Dermis microvascular lymphatic vessel endothelial cell (primary cell): ENCODE data around the gene GPR17. TPM values are rescaled to one million over a fixed set of nuclear protein-coding genes. Genes with fewer than 3 reads are reported as not detected.

Experiments used
- DNase-seq, 2 donors: peaks; one replicate each; pipeline versions ENCODE4 v3.0.0 to v3.0.0-alpha.2; 2010; ENCODE audit warnings: low read depth in 2 of 2
- total RNA-seq: library from RNA; depleted of rRNA; stranded (reverse); fragments of >200 nt; gene quantifications from 2 replicates; pipeline ENCODE4 v1.2.1, GENCODE V29; 2014

The GPR17 gene
- total RNA-seq, 1 donor from 2014 or later: not detected

DNA sequence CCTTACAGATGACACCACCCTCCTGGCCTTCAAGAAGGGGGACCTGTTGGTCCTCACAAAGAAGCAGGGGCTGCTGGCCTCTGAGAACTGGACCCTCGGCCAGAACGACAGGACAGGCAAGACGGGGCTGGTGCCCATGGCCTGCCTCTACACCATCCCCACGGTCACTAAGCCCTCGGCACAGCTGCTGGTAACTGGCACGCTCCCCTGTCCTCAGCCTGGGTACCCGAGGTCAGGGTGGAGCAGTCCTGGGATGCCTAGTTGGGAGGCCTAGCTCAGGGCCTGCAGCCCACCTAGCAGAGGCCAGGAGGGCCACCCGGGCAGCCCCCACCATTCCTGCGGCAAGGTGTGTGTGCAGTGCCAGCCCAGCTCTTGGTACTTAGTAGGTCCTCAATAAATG is 16.3 kb upstream of the GPR17 start:
- DNase-seq: no peak

DNA sequence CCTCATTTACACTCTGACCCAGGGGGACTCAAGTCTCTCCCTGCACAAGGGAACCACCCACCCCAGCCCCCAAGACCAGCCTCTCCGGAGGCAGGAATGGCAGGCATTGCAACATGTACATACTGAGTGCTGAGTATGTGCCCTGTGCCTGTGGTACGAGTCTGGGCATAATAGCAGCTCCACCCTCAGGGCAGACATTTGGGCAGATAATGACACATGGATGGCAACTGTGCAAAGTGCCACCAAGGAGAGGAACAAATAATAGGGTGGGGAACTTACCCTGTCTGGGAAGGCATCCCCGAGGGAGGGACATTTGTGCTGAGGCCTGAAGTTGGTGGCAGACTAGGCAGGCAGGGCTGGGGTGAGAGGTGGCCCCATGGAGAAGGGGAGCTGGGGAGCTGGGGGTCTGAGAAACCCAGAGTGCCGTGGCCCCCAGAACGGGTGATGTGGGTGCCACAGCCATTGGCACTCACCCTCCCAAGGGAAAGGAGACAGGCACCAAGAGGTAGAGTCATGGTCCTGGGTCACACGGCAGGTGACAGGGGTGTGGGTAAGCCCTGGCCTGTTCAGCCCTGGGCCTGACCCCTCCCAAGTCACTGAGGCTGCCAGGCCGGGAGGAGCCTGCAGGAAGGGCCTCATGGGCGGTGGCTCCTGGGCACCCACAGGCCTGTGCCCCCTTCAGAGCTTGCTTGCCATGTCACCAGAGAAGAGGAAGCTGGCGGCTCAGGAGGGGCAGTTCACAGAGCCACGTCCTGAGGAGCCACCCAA is 15.7 kb upstream of the GPR17 start:
- no peak for DNase-seq

DNA sequence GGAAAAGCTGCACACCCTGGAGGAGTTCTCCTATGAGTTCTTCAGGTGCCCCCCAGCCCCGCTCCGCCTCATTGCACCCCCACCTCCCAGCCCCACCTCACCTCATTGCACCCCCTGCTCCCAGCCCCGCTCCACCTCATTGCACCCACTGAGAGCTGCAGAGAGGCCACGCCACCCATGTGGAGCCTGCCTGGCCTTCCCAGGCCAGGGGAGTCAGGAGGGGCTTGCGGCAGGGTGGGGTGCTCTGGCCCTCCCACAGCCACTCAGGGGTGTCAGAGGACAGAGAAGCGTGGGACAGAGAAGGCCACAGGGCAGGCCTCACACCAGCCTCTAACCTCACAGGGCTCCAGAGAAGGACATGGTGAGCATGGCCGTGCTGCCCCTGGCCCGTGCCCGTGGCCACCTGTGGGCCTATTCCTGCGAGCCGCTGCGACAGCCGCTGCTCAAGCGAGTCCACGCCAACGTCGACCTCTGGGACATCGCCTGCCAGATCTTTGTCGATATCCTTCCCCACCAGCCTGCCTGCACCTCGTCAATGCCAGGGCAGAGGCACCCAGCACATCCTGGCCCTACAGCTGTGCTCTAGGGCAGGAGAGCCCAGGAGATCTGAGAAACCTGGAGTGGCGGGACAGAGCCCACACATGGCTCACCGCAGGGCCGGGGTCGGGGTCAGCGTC is 15.0 kb upstream of the GPR17 start:
- DNase-seq: no peak

DNA sequence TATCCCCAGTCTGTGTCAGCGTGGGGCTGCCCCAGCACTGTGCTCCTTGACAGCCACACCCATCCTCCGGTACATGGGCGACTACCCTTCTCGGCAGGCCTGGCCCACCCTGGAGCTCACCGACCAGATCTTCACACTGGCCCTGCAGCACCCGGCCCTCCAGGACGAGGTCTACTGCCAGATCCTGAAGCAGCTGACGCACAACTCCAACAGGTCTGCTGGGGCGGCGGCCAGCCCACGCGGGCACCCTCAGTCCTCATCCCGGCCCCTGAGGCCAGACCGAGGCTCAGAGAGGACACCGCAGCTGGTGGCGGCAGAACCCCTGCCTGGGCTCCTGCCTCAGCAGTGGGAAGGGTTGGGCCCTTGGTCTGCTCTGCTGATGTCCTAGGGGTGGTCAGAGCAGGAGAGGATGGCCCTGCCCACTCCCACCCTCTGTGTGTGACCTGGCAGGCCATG is 14.4 kb upstream of the GPR17 start:
- no peak for DNase-seq

DNA sequence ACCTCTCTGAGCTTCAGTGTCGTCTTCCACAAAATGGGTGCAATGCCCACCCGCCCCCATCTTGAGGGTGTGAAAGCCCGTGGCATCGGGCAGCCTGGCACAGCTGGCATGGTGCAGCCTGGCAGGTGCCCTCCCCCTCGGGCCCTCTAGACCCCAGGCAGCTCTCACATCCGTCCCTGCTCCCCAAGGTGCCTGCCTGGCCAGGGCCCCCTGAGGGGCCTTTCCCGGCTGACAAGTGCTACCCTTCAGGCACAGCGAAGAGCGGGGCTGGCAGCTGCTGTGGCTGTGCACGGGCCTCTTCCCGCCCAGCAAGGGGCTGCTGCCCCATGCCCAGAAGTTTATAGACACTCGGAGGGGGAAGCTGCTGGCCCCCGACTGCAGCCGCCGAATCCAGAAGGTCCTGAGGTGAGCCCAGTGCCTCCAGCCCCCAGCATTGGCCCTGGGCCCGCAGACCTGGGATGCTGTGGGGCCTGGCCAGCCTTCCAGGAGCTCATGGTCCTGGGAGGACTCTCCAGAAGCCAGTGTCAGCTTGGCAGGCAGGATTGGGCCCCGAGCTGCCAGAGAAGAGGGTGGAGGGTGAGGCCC is 13.9 kb upstream of the GPR17 start:
- no peak for DNase-seq

DNA sequence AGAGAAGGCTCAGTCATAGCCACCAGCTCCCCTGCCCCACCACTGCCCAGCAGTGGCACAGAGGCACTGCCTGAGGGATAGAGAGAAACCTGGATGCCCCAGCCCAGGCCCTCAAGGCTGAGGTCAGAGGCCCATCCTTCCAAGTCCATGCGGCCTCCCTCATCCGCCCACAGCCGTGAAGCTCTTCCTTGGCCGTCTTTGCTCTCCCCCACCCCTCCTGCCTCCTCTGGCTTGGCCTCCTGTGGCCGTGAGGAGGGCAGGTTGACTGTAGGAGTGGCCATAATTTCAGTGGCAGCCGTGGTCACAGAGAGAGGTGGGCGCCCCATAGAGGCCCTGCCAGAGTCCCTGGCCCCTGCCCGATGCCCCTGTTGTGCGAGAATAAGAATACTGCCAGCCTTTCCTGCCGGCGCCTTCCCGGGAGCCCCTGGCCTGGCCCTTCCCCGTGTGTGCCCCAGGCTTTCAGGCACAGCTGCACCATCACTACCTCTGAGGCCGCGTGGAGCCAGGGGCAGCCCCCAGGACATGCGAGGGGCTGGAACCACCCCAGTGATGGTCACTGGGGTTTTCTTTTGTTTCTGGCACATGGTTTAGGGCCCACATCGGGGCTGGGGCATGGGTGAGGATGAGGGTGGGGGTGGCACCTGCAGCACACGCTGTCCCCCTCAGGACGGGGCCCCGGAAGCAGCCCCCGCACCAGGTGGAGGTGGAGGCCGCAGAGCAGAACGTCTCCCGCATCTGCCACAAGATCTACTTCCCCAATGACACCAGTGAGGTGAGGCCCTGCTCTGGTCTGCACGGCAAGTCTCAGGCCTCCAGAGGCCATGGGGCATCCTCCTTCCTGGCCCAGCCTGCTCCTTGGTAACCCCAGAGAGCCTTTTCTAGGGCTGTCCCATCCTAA is 13.1 kb upstream of the GPR17 start:
- DNase-seq: no peak

DNA sequence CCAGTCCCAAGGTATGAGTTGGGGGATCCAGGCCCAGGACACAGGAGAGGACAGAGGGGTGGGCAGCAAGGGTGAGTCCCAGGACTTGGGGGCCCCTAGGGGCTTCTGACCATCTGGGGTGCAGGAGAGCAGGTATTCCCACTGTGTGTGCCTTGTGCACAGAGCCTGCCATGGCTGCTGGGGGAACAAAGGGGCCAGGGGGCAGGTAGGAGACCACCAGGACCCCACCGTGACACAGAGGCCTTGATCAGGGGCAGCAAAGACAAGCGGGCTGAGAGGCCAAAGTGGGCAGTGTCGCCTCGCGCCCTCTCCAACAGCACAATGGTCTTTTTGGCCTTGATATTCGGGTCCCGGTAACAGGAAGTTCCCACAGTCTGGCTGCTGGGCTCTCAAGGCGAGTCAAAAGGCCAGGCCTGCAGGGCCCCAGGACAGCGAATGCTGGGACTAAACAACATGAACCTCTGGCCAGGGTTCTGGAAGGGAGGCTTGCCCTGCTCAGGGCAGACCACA is 12.3 kb upstream of the GPR17 start:
- peak in 1 of 2 donors; percentile 25 for DNase-seq

DNA sequence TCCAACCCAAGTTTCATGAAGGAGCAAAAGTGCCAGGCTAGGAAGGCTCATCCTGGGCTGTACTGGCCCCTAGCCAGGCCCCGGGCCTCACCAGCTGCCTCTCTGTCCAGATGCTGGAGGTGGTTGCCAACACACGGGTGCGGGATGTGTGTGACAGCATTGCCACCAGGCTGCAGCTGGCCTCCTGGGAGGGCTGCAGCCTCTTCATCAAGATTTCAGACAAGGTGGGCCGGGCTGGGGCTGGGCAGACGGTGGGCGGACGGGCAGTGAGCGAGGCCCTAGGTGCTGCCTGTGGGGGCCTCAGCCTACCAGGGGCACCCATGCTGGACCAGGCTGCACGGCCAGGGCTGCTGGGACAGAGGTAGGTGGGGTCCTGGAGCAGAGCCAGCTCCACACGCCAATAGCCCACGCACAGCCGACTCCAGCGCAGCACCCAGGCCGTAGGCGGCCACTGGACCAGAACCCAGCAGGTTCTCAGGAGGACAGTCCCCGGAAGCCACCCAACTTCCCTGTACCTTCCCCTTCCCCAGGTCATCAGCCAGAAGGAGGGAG is 11.8 kb upstream of the GPR17 start:
- no peak for DNase-seq

DNA sequence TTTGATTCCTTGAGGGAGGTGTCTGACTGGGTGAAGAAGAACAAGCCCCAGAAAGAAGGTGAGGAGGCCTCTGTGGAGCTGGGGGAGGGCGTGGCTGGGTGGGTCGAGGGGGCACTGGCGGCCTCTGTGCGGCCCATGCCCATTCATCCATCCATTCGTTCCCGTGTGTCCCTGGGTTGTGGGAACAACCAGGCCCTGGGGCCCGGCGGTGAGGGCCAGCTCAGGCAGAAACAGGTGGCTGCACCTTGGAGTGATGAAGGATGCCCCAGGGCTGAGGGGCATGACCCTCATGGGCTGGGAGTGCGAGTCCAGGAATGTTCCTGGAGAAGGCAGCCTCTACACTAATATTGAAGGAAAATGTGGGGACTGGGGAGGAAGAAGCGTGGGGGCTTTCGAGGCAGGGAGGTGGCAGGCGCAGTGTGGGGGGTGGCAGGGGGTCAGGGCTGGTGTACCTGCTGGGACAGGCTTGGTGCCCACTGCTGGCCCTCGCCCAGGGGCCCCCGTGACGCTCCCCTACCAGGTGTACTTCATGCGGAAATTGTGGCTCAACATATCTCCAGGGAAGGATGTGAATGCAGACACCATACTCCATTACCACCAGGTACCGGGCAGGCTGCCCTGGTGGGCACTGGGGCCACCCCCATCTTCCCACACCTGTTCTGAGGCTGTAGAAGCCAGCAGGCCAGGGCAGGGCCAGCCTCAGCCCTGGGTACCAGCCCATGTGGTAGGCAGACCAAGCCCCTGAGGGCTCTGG is 11.2 kb upstream of the GPR17 start:
- no peak for DNase-seq

DNA sequence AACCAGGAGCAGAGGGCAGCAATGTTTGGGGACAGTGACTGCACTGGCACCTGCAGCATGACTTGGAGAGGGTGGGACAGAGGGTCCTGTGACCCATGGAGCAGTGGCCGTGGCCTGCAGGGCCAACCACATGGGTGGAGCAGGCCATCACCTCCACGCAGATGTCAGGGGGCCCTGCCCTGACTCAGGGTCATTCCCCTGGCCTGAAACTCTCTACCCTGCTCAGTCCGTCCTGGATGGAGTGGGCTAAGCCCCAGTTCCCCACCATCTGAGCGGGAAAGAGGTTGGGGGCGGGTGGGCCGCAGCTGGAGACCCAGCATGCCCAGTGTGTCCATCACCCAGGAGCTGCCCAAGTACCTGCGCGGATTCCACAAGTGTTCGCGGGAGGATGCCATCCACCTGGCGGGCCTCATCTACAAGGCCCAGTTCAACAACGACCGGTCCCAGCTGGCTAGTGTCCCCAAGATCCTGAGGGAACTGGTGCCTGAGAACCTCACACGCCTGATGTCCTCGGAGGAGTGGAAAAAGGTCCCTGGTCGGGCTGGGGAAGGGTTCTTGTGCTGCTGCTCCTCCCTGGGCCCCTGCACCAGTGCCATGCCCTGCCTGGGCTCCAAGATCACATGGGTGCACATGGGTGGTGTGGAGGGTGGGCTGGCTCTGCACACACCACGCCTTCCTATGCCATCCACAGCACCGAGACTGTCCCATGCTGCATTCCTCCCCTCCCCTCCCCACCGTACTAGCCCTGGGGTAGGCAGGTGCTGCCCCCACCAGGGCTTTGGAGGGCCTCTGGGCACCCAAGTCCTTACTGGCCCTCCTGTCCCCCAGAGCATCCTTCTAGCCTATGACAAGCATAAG is 10.3 kb upstream of the GPR17 start:
- DNase-seq: no peak

DNA sequence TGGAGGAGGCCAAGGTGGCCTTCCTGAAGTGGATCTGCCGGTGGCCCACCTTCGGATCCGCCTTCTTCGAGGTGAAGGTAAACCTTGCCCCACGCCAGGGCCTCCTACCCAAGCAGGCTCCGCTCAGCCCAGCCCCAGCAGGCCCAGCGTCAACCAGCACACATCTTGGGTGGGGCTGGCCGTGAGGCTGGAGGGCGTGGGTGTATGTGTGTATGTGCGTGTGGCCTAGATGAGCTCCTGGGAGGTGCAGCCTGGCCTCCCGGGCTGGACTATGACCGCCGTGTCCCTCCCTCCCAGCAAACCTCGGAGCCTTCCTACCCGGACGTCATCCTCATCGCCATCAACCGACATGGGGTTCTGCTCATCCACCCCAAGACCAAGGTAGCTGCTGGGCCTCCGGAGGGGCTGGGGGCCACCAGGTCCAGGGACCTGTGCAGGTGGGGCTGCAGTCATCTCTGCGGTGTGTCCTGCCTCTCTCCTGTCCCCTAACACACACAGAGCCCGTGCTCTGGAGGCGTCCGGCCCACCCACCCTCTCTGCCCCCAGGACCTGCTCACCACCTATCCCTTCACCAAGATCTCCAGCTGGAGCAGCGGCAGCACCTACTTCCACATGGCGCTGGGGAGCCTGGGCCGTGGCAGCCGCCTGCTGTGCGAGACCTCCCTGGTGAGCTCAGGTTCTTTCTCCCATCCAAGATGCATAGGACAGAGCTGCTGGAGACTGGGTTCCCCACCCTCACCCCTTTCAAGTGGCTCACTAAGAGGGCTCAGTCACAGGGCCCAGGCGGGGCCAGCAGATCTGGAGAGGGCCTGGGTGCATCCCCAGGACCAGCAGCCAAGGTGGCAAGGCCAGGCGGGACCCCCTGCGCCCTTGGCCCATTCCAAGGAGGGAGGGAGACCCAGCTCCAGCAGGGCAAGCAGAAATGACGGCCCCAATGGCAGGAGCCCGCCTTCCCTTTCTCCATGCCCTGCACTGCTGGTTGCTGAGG is 9.4 kb upstream of the GPR17 start:
- no peak for DNase-seq

DNA sequence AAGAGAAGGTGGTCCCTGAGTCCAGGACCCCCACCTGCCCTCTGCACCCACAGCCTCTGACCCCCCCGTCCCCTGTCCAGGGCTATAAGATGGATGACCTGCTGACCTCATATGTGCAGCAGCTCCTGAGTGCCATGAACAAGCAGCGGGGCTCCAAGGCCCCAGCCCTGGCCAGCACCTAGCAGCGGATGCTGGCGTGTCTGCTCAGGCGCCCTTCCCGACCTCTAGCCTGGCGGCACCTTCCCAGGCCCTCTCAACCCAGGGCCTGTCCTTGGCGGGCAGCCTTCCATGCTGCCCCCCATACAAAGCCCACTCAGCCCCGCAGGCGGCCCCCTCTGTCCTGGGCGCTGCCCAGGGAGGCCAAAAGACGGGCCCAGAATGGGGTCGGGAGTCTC is 8.7 kb upstream of the GPR17 start:
- DNase-seq: peak in 1 of 2 donors; percentile 25

DNA sequence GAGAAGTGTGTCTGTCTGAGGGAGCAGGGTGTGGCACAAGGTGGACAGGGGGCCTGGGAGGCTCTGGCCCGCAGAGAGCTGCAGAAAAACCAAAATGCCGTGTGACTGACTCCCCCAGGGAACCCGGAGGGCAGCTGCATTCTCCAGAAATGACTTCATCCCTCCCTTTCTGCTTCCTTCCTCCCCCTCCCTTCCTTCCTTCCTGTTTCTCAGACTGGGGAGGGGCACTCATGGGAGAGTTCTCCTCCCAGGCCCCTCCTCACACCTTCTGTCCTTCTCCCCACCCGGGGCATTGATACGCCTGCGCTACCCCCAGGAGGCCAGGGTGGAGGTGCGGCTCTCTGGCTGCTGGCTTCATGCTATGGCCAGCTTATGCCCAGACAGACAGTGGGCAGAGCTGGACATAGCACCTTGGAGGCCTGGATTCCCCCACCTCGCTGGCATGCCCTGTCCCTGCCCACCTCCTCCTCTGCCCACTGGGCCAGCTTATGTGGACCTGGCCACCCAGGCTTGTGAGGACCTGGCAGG is 8.2 kb upstream of the GPR17 start:
- peak in 1 of 2 donors; percentile 68 for DNase-seq

DNA sequence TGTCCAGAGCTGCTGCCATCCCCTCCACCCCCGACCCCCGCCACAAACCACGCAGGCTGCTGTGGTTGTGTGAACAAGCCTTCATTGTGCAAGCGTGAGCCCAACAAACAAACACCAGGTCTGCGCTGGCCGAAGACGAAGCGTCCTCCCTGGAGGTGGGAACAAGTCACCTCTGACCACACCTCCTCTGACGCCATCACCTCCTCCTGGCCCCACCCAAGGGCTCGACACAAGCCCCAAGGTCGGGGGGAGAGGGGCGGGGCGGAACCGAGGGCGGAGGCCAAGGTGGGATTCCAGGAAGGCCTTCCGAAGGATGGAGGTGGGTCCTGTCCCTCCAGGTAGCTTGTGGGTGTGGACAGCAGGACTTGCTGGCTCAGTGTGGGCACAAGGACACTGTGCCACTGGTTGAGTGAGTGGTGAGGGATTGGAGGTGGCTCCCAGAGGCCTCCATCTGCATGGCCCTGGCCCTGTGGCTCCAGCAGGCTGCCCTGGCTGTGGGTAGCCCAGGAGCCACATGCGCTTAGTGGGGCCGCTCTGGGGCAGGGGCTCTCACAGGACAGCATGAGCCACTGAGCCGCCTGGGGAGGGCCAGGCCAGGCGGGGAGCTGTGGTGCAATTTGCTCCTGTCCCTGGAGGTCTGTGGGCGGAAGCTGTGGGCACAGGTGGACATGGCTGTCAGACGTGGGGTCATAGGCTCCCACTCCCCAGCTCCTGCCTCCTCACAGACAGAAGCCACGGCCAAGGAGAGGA is 7.4 kb upstream of the GPR17 start:
- peak in 1 of 2 donors; percentile 23 for DNase-seq

DNA sequence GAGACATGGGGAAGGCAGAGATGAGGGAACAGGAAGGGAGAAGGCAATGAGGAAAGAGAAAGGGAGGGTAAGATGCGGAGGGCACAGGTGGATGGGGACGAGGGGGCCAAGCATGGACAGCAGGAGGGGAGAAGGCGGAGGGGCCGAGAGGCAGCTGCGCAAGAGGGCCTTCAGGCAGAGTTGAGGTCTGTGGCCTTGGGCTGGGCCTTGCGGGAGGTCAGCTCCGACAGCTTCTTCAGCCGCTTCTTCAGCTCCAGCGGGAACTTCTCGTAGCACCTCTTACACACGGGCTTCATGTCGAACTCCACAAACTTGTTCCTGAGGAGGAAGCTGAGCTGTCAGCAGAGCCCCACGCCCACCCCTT is 6.9 kb upstream of the GPR17 start:
- DNase-seq: no peak

DNA sequence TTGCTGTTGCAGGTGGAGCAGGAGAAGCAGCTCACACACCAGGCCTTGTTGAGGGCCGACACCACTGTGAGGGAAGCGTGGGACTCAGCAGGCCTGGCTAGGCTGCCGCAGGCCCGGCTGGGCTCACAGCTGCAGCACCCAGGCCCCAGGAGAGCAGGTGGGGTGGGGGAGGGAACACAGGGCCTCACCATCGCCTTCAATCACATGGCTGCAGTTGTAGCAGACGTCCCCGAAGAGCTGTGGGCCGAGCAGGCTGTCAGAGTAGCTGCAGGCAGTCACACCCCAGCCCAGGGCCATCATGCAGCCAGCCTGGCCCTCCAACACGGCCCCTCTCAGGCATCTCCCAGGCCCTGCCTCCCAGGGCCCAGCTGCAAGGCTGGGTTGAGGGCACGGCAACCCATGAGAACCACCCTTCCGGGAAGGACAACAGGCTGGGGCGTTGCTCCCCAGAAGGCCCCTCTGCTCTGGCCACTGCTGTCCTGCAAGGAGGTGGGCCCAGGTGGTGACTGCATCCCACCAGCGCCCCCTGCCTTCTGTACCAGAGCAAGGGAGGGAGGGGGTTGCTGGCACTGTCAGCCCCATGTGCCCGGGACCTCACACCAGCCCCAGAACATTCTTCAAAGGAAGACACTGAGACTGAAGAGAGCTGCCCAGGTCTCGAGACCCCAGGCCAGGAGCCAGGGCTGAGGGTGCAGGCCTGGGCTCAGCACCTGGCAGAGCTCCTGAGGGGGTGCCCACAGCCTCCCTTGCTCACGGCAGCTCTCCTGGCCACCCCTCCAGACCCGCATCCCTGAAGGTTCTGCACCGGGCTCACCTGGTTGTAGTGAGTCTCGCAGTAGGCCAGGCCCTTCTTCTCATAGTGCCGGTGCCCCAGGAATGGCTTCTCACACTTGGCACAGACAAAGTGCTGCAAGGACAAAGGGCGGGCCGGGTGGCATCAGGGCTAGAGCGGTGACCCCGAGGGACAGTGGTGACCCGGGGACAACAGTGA is 5.6 kb upstream of the GPR17 start:
- peak in 1 of 2 donors; percentile 29 for DNase-seq
